B cell (primary cell): ENCODE measurements around the gene NME7.

Experiments
- EZH2 ChIP-seq: IDR thresholded peaks from 2 replicates; pipeline ENCODE4 v1.6.1; 2012; ENCODE audit warnings: borderline replicate concordance, low read depth, mild to moderate bottlenecking, moderate library complexity, low read length; ENCODE audit not compliant: insufficient read depth, poor library complexity, severe bottlenecking
- TF ChIP-seq, protein P1 (sequence below): fragments of 200-600 bp; IDR thresholded peaks from one replicate; pipeline ENCODE4 v1.8.0; 2022; ENCODE audit warnings: antibody characterized with exemption, mild to moderate bottlenecking

DNA sequence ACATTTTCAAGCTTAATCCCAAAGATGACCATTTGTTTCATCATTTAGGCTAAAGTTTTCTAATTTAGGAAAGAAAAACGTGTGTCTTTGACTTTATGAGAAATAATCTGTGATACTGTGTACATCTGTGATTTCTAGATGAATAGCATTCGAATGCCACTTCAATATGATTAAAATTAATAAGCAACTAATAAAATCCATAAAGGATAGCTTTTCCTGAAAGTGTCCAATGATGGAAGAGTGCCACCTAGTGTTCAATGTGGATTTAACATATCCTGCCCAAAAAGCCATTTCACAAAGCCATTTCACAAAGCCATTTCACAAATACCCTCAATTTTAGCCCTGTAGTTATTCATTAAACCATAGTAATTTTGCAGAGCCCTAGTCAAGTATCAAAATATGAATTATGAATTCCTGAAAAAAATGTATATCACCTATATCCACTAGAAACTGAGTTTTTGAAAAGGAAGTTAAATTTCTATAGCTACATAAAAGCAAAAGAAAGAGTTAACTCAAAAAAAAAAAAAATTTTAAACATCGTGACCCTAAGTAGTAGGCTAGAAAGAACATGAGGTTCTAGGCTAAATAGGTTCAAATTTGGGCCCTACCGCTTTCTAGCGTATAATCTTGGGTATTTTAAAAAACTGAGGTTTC is 19.1 kb downstream of the NME7 start:
- TF ChIP-seq, protein P1, sequence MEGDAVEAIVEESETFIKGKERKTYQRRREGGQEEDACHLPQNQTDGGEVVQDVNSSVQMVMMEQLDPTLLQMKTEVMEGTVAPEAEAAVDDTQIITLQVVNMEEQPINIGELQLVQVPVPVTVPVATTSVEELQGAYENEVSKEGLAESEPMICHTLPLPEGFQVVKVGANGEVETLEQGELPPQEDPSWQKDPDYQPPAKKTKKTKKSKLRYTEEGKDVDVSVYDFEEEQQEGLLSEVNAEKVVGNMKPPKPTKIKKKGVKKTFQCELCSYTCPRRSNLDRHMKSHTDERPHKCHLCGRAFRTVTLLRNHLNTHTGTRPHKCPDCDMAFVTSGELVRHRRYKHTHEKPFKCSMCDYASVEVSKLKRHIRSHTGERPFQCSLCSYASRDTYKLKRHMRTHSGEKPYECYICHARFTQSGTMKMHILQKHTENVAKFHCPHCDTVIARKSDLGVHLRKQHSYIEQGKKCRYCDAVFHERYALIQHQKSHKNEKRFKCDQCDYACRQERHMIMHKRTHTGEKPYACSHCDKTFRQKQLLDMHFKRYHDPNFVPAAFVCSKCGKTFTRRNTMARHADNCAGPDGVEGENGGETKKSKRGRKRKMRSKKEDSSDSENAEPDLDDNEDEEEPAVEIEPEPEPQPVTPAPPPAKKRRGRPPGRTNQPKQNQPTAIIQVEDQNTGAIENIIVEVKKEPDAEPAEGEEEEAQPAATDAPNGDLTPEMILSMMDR = peak; percentile 90
- TF ChIP-seq EZH2 = no peak
